ENCODE data around the gene SMCO4. TPM values are rescaled to one million over a fixed set of nuclear protein-coding genes. Genes with fewer than 3 reads are reported as not detected.

Gene SMCO4
- total RNA-seq, 1 donor from 2014 or later = 48.1 TPM

DNA sequence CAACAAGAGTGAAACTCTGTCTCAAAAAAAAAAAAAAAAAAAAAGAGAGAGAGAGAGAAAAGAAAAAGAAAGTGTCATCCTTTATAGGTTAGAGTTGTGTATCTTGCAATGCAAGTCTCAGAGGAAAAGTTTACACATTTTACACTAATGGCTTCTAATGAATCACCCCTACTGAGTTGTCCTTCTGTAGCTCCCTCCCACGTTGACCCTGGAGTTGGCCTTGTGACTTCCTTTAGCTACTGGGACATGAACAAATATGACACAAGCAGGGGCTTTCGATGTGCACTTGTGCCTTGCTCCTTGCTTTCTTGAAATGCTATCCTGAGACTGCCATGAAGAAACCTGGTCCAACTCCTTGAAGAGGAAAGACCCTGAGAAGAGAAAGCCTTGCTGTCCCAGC, 2.4 kb upstream of the SMCO4 start:
- TF ChIP-seq CTCF (conservative IDR thresholded peaks at IDR 0.05; ENCODE audit: low read depth, low read length) = no peak
- DNase-seq (ENCODE audit: low read depth) = no peak
- no peak overlapping the region for H3K4me3 ChIP-seq (ENCODE audit: low read depth, low read length)

- no peak for TF ChIP-seq CTCF (conservative IDR thresholded peaks at IDR 0.05; ENCODE audit: low read depth, low read length)
- peak overlapping the region; percentile 70 for H3K4me3 ChIP-seq (ENCODE audit: low read depth, low read length)
- no peak for DNase-seq (ENCODE audit: low read depth)
Measured at GRCh38 chr11:93542811-93543229, 371 bp downstream of the SMCO4 start.

DNA sequence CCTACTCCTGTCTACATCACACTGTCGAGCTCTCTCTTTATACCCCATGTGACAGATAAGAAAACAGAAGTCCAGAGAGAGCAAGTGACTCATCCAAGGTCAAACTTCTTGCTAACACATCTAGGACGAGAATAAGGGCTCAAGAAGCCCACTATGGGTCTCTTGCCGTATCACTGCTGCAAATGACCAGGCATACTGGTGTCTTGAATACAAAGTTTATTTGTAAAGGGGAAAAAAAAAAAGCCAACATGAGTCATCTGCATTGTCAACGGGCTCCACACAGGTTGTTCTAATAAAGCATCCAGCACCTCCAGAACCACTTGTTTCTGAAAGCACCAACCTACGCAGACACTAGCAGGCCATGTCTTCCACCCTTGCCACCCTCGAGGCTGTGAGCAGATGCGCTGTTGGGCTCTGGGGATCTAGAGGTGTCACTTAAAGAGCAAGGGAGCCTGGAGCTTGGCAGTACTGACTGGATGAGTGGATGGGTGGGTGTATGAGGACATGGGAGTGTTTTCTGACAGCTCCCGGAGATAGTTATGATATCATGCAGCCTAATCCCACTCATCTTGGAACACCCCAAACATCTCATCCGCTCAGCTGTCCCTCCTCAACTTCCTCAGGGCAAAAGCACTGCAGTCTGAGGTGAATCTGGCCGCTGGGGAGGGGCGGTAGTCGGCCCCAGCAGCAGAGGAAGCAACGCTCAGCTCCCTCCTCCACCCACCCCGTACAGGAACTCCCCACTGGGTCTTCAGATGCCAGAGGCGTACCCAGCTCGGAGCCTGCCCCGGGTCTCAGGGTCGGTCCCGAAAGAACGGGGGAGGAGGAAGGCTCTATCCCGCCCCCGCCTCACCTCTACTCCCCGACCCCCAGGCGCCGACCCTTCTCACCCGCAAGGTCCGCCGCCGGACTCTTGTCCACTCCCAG, 1.0 kb downstream of the SMCO4 start:
- H3K4me3 ChIP-seq (ENCODE audit: low read depth, low read length) = peak overlapping the region; percentile 70
- no peak for TF ChIP-seq CTCF (conservative IDR thresholded peaks at IDR 0.05; ENCODE audit: low read depth, low read length)
- DNase-seq (ENCODE audit: low read depth) = peak; percentile 36

GRCh38 chr11:93540896-93541553, 2.2 kb downstream of the SMCO4 start:
- no peak overlapping the region for H3K4me3 ChIP-seq (ENCODE audit: low read depth, low read length)
- no peak for DNase-seq (ENCODE audit: low read depth)

DNA sequence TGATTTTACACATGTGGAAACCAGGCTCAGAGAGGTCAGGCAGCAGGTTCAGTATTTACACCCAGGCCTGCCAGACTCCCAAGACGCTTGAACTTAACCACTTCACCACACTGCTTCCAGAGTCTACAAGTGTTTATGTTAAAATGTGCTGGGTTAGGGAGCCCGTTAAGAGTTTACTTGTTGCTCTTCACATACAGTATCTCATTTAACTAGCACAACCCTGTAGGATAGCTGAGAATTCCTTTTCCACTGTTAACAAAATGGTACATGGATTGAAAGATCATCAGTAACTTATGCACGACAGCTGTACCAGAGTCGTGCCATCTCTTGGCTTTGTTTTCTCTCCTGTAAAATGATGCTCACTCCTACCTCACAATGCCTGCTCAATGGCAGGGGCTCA, 2.9 kb downstream of the SMCO4 start:
- H3K4me3 ChIP-seq (ENCODE audit: low read depth, low read length) = no peak overlapping the region
- no peak for DNase-seq (ENCODE audit: low read depth)
- no peak for TF ChIP-seq CTCF (conservative IDR thresholded peaks at IDR 0.05; ENCODE audit: low read depth, low read length)

More at GRCh38 chr11:93540896-93541553, 2.2 kb downstream of the SMCO4 start:
- no peak for TF ChIP-seq CTCF (conservative IDR thresholded peaks at IDR 0.05; ENCODE audit: low read depth, low read length)

DNA sequence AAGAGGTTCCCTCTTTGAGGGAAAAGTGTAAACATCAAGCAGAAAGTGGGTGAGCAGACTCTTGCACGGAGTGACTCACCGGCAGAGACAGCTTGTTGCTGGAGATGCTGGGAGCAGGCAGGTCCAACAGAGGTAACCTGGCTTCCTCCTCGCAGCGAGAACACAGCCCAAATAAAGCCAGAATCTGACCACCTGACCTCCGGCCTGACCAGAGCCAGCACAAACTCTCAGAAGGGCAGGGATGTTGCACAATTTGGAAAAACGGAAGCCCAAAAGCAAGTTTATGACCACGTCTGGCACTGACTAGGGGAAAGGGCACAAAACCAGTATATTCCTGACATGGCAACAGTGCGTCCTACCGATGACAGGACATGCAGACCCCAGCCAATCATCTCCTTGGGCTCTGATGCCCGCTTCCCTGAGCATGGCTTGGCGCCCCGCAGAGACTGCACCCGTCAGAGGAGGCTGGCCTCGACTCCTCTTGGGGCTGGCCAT, 5.4 kb downstream of the SMCO4 start:
- DNase-seq (ENCODE audit: low read depth) = no peak
- no peak overlapping the region for H3K4me3 ChIP-seq (ENCODE audit: low read depth, low read length)
- no peak for TF ChIP-seq CTCF (conservative IDR thresholded peaks at IDR 0.05; ENCODE audit: low read depth, low read length)

Data from epithelial cell of proximal tubule (primary cell).